Ovary (tissue), 9 donors: ENCODE measurements around the gene TC2N. TPM values are rescaled to one million over a fixed set of nuclear protein-coding genes. Genes with fewer than 3 reads are reported as not detected.

Source experiments
- DNase-seq, 5 donors: peaks; one replicate each; pipeline ENCODE4 v3.0.0-alpha.2; 2019 to 2020
- H3K27ac ChIP-seq, 2 donors: fragments of 200-600 bp; one replicate each; pipeline versions ENCODE4 v1.5.1 to v1.8.0; 2019 to 2022
- H3K27me3 ChIP-seq: fragments of 200-600 bp; one replicate; pipeline ENCODE4 v1.8.0; 2022
- H3K36me3 ChIP-seq: fragments of 200-600 bp; sonication (generic); one replicate; pipeline ENCODE4 v1.5.1; 2019
- H3K4me1 ChIP-seq: one replicate; pipeline ENCODE4 v1.8.1; 2013; ENCODE audit warnings: mild to moderate bottlenecking, moderate library complexity; ENCODE audit not compliant: insufficient read depth
- H3K4me3 ChIP-seq: fragments of 200-600 bp; sonication (generic); one replicate; pipeline ENCODE4 v1.5.1; 2017
- H3K9me3 ChIP-seq, 2 donors: fragments of 200-600 bp in 1 of 2; sonication (generic) in 1 of 2; one replicate each; pipeline versions ENCODE4 v1.5.1 to v1.8.1; 2013 to 2019; ENCODE audit warnings: mild to moderate bottlenecking in 1 of 2, moderate library complexity in 1 of 2
- EP300 ChIP-seq: sonication (generic); formaldehyde crosslinking; IDR thresholded peaks from one replicate; pipeline ENCODE4 v1.6.1; 2017; ENCODE audit warnings: antibody characterized with exemption
- POLR2A ChIP-seq: fragments of 450-650 bp; IDR thresholded peaks from one replicate; pipeline ENCODE4 v1.6.1; 2017; ENCODE audit warnings: antibody characterized with exemption, mild to moderate bottlenecking, moderate library complexity
- WGBS, 3 donors: extraction: QIAGEN DNeasy Blood & Tissue Kit in 1 of 3; methylation state at CpG; one replicate each; pipeline versions ENCODE4 v1.1.5 to v1.1.7; 2013 to 2017; 5-methylcytosine and 5-hydroxymethylcytosine counted together
- intact Hi-C, 4 donors: fragments of 100-400 bp; cut with DNase I; formaldehyde crosslinking; loops; one replicate each; pipeline versions ENCODE4 v1.11.0 to v1.15.1; 2022 to 2023
- polyA plus RNA-seq, 2 donors: library from polyadenylated mRNA; stranded (reverse); fragments of 200-250 nt in 1 of 2; fragments of 350-450 nt in 1 of 2; fragmentation: Illumina TruSeq in 1 of 2; extraction: RNeasy Lipid Tissue Mini Kit (QIAGEN cat#74804) in 1 of 2; gene quantifications; one replicate each; pipeline ENCODE4 v1.2.3, GENCODE V29; 2013 to 2014
- total RNA-seq, 7 donors: library from RNA; depleted of rRNA in 2 of 7; stranded (reverse); fragments of >200 nt in 2 of 7; fragmentation: NEBNext Ultra II Directional in 3 of 7; extraction: Animal tissue kit (Norgen Biotek cat#: 25700) in 3 of 7; gene quantifications; one replicate each; pipeline versions ENCODE4 v1.1.0 to v1.2.4, GENCODE V29; 2016 to 2023
- TF ChIP-seq, protein P1 (sequence below), 3 donors: fragments of 450-650 bp in 2 of 3; fragments of 200-600 bp in 1 of 3; IDR thresholded peaks; one replicate each; pipeline versions ENCODE4 v1.5.1 to v1.8.0; 2016 to 2022; ENCODE audit warnings: antibody characterized with exemption in 3 of 3, mild to moderate bottlenecking in 1 of 3
- donor health status: DM: no; HTN: no; CAD: no; lungs with moderate emphysema.
- donor health status: DM: no; HTN: no; CAD: no.
- donor health status: Bipolar disorder and iron deficiency.
- donor health status: DM: yes; HTN: yes; CAD: no.
- donor health status: DM: no; HTN: no; CAD: no.
- donor health status: DM: yes; HTN: yes; CAD: no.

Gene TC2N
- total and polyA plus RNA-seq, 9 donors, result 2.2 to 81.7 (median 12.4) TPM

DNA sequence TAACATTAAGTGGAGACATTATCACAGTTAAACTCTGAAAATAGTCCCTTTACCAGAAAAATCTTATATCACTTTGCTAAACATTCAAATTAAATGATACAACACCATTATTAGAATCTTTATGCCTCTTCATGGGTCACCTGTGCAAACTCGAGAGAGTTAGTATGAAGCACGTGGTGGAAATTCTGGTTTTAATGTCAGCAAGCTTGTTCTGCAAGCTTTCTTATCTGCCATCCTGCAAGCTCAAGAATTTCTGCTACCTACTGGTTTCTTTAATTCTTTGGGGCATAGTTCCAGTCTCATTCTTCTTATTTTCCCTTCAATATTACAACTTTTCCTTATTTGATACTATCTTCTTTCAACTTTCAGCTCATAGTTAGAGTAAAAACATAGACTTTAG, 136.3 kb downstream of the TC2N start:
- no peak for TF ChIP-seq POLR2A
- TF ChIP-seq EP300, result no peak
- TF ChIP-seq, protein P1, sequence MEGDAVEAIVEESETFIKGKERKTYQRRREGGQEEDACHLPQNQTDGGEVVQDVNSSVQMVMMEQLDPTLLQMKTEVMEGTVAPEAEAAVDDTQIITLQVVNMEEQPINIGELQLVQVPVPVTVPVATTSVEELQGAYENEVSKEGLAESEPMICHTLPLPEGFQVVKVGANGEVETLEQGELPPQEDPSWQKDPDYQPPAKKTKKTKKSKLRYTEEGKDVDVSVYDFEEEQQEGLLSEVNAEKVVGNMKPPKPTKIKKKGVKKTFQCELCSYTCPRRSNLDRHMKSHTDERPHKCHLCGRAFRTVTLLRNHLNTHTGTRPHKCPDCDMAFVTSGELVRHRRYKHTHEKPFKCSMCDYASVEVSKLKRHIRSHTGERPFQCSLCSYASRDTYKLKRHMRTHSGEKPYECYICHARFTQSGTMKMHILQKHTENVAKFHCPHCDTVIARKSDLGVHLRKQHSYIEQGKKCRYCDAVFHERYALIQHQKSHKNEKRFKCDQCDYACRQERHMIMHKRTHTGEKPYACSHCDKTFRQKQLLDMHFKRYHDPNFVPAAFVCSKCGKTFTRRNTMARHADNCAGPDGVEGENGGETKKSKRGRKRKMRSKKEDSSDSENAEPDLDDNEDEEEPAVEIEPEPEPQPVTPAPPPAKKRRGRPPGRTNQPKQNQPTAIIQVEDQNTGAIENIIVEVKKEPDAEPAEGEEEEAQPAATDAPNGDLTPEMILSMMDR (IDR thresholded peaks at IDR 0.05), result no peak
- no peaks in the 10 kb centered on the region for H3K9me3 ChIP-seq
- no peak overlapping the region for H3K4me3 ChIP-seq
- H3K27ac ChIP-seq, result no peak overlapping the region
- H3K27me3 ChIP-seq, result no peaks in the 10 kb centered on the region
- 90 to 96% (median 96%) methylated on average over 2 of the region's 2 CpGs for WGBS, 3 donors
- no peaks in the 10 kb centered on the region for H3K36me3 ChIP-seq
- intact Hi-C loops, result no loop called here
- H3K4me1 ChIP-seq, result no peaks in the 10 kb centered on the region
- DNase-seq, result no peak

DNA sequence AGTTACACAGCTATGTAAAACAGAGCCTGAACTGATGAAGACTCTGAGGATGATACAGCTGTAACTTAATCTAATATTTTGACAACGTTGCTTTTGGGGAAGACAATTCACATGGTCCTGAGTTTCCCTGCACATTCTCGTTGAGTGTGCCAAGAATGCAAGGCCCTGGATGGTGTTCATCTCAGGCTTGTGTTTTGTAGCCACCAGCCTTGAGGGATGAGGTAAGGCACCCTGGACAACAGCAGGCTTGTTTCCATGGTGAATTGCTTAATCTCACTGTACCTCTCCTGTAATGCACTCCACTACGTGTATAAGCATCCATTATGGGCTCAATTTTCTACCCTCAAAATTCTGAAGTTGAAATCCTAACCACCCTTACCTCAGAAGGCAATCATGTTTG, 137.6 kb downstream of the TC2N start:
- Histone ChIP-seq H3K27me3 (no peaks in the 10 kb centered on the region), H3K4me1 (no peaks in the 10 kb centered on the region), H3K9me3 (no peaks in the 10 kb centered on the region), H3K4me3 (no peak overlapping the region), H3K36me3 (no peaks in the 10 kb centered on the region), H3K27ac (no peak overlapping the region)
- intact Hi-C loops, result no loop called here
- TF ChIP-seq EP300, result no peak
- TF ChIP-seq POLR2A, result no peak
- TF ChIP-seq, protein P1 (IDR thresholded peaks at IDR 0.05), result no peak
- WGBS, 3 donors, result 5 to 21% (median 12%) methylated on average over 3 of the region's 3 CpGs
- no peak for DNase-seq

Other genes starting within 250 kb of the TC2N start
- gene CATSPERB, start 135.4 kb downstream of the TC2N start, total RNA-seq, result 1 to 10 TPM in 1 of 7 donors, under 1 TPM in 5, not detected in 1; 0.28 to 2.5 (median 0.57) TPM
- under 1 TPM; 0.07 to 0.23 TPM for gene CATSPERB, start 135.4 kb downstream of the TC2N start, polyA plus RNA-seq
- gene FBLN5, start 80.2 kb upstream of the TC2N start, total RNA-seq, result 100 to 1,000 TPM in 4 of 7 donors, 10 to 100 TPM in 3; 39.2 to 187 (median 137) TPM
- gene FBLN5, start 80.2 kb upstream of the TC2N start, polyA plus RNA-seq, result 100 to 1,000 TPM in 1 of 2 donors, 10 to 100 TPM in 1; 90.7 to 353 TPM
- 10 to 100 TPM; 19.3 to 63.8 (median 51.3) TPM for gene TRIP11, start 172.5 kb upstream of the TC2N start, total RNA-seq
- gene TRIP11, start 172.5 kb upstream of the TC2N start, polyA plus RNA-seq, result 10 to 100 TPM in 1 of 2 donors, 1 to 10 TPM in 1; 7.3 to 13.3 TPM
- 10 to 100 TPM; 24.8 to 35.8 (median 30.5) TPM for gene ATXN3, start 239.0 kb upstream of the TC2N start, total RNA-seq
- gene ATXN3, start 239.0 kb upstream of the TC2N start, polyA plus RNA-seq, result 10 to 100 TPM; 11.9 to 28.8 TPM